OCI-LY7 (cell line): ENCODE data around the gene COLEC12.

Experiments
- EZH2phosphoT487 ChIP-seq: fragments of 200-600 bp; sonication (generic); IDR thresholded peaks from 2 replicates; pipeline ENCODE4 v1.6.1; 2018; ENCODE audit warnings: low read depth, borderline replicate concordance, mild to moderate bottlenecking, mixed run types, antibody characterized with exemption, low read length, moderate library complexity, mixed read lengths
- TF ChIP-seq, protein P1 (sequence below): fragments of 200-600 bp; sonication (generic); conservative IDR thresholded peaks from 2 replicates; pipeline ENCODE4 v1.5.1; 2014; ENCODE audit warnings: mild to moderate bottlenecking, antibody characterized with exemption, low read length, moderate library complexity, mixed read lengths

DNA sequence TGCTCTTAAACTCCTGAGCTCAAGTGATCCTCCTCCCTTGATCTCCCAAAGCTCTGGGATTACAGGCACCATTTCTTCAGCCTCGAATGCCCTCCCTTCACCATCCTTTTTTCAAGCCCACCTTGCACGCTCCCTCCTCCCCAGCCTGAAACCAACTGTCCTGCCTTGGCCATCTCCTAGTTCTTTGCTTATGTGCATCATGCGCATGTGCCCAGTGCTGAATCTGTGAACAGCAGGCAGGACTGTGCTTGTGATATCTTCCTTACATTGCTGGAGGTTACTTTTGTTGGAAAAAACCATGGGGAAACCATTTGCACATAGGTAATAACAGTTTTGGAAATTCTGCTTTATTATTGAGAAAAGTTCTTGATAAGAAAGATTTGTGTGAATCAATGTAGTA, 49.5 kb upstream of the COLEC12 start:
- TF ChIP-seq, protein P1, sequence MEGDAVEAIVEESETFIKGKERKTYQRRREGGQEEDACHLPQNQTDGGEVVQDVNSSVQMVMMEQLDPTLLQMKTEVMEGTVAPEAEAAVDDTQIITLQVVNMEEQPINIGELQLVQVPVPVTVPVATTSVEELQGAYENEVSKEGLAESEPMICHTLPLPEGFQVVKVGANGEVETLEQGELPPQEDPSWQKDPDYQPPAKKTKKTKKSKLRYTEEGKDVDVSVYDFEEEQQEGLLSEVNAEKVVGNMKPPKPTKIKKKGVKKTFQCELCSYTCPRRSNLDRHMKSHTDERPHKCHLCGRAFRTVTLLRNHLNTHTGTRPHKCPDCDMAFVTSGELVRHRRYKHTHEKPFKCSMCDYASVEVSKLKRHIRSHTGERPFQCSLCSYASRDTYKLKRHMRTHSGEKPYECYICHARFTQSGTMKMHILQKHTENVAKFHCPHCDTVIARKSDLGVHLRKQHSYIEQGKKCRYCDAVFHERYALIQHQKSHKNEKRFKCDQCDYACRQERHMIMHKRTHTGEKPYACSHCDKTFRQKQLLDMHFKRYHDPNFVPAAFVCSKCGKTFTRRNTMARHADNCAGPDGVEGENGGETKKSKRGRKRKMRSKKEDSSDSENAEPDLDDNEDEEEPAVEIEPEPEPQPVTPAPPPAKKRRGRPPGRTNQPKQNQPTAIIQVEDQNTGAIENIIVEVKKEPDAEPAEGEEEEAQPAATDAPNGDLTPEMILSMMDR, result no peak
- TF ChIP-seq EZH2phosphoT487, result no peak
